Amygdala (tissue), 56 donors: Measurements from ENCODE around the gene GLS.
A peak's percentile ranks its signal among the peaks of the same experiment; 100 is the strongest.

Experiments used
- DNase-seq, 56 donors: peaks; one replicate each; lab custom pipeline; 2025; lab: John Stamatoyannopoulos, UW

GLS gene

DNA sequence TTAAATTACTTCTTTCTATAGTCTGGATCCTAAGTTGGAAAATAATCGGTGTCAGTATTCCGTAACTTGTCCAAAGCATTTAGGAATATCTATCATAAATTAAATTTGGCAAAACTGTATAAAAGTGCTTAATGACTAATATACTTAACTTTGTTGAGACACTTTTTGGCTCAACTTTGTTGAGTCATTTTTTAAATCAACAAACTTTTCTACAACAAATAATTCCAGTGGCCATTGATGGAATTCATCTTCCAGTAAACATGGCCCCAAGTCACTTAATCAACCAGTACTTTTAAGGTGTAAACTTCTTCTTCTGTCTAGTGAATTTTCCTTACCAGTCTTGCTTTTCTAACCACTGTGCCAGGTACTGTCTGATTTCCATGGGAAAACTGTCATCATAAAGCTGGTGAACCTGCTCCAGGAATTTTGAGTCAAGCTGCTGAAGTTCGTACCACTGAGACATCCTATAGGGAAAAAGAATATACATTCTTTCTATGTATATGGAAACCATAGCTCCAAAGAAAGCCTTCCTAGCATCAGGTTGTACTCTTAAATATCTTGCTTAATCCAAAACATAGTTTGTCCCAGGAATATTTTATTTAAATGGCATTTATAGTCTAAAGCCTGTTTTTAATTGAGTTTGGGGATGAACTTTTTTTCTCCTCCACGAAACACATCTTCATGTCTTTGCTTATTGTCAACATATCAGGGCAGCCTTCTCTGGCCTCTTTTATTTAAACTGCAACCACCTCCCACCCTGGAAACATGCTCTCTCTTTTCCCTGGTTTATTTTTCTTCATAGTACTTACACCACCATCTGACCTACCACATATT lies 129.1 kb downstream of the GLS start:
- no peak for DNase-seq

DNA sequence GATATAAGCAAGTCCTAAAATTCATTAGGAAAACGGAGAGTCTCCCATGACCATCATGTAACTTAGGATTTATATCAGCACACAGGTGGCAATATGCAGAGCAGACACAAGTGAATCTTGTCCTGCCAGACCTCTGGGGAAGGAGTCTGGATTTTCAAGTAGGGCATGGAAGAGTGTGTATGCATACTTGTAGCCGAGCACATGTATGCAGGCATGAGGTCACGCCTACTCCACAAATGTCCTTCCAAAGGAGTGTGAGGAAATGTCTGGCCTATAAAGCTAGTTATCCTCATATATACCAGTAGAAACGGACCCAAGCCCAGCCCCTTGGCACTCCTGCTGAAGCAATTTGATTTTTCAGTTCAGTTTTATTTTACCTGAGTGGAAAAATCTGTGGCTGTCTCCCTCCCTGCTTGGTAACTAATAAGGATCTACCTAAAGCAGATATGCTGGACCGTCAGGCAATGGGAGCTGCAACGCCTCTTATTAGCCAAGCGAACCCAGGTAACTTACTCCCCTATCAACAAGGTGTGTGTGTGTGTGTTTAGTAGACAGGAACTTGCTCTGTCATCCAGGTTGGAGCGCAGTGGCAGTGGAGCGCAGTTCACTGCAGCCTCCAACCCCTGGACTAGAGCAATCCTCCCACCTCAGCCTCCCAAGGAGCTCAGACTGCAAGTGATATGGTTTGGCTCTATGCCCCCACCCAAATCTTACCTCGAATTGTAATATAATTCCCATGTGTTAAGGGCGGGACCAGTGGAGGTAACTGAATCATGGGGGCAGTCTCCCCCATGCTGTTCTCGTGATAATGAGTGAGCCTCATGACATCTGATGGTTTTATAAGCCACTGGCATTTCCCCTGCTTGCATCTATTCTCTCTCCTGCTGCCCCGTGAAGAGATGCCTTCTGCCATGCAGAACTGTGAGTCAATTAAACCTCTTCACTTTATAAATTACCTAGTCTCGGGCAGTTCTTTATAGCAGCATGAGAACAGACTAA lies 130.6 kb downstream of the GLS start:
- no peak for DNase-seq

DNA sequence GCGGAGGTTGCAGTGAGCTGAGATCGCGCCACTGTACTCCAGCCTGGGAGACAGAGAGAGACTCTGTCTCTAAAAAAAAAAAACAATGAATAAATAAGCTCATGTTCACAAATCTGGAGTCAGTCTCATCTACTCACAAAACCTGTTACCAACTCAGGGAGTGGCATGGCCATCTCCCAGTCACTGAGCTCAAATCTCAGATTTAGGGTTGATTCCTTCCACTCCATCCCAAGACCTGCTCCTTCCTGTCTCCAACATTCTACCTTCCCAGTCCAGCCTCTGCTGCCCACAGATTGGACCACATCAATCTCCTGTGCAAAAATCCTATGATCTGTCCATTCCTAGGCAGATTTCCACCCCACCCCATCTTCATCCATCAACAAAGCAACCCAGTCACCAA lies 131.7 kb downstream of the GLS start:
- no peak for DNase-seq

DNA sequence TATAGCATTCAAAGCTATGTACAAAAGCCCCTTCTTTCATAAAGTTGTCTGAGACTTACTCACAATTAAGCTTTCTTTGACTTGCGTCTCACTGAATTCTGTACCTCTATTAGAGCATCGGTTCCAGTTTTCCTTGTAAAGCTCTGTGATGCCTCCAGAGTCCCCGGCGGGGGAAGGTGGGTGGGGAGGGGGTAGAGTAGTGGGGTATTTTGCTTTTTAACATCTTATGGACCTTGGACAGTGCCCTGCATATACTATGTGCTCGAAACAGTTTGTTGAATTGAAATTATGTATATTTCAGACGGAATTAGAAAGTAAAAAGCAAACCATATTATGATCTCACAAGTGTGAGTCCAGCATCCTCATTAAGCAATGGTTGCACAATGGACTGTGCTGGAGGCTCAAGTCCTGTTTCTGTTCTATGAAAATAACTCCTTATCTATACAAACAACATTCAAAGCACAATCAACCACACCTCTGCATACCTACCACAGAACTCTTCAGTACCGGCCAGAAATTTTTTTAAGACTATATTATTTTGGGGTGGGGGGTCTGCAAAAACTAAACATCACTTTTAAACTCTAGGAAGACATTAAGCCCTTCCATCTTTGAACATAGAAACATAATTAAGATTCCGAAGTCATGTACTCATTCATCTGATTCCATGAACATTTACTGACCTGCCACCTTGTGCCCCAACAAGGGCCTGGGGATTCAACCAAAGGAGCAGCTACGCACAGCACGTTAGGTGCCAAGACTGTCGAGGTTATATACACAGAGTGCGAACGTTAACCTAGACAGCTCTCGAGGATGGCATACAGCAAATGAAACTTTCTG lies 132.4 kb downstream of the GLS start:
- DNase-seq = peak in 1 of 56 donors; percentile 35

GRCh38 chr2:191013682-191013931 lies 133.0 kb downstream of the GLS start:
- DNase-seq = no peak

DNA sequence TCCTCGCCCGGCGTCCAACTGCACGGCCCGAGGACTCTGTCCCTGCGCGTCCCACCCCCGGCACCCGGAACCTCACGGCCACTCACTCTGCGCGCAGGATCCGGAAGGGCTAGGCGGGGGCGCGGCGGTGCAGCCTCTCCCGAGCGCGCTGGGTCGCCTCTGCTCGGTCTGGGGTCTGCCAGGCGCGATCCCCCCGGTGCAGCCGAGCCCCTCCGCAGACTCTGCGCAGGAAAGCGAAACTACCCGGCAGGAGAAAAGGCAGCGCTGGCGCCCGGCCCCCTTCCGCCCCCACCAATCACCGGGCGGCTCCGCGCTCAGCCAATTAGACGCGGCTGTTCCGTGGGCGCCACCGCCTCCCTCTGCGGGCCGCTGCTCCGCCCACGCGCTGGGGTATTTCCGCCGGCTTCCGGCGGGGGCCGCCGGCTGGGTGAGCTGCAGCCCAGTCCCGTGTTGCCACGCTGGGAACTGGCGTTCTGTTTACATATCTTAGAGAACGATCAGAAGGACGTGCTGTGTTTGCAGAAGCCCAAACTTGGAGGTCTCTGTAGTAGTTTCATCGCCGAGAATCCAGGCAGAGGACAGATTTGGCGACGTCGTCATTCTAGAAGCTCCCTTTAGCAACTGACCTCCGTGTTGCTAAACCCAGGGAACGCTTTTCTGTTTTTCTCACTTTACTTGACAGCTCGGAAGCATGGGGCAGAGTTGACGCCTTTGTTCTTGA lies 133.5 kb downstream of the GLS start, which contains the start of gene STAT1:
Gene STAT1 (minus strand): TSS at position 240 of the 721 bp plus-strand sequence. CDS start 4,168 bp downstream, outside the sequence.
- peak; percentile 27 to 95 (median 86) for DNase-seq

- DNase-seq = no peak
Observed at GRCh38 chr2:191014653-191015020, 134.0 kb downstream of the GLS start.
